GM13977 (cell line): Measurements from ENCODE around the gene KIF26B.

Experiments used
- DNase-seq: peaks from one replicate; pipeline ENCODE4 v3.0.0; 2012; ENCODE audit warnings: low spot score
- in situ Hi-C: fragments of 300-500 bp; cut with MboI; formaldehyde crosslinking; loops from one replicate; pipeline ENCODE4 v1.12.0; 2022; ENCODE audit warnings: low sequenced_read_pairs, low pct_unique_long_range_greater_than_20kb, mixed read lengths, inconsistent platforms; ENCODE audit not compliant: unreplicated experiment
- TF ChIP-seq, protein P1 (sequence below): IDR thresholded peaks from 2 replicates; pipeline ENCODE4 v1.5.1; 2012; ENCODE audit warnings: mild to moderate bottlenecking, control low read depth; ENCODE audit not compliant: insufficient read depth; ENCODE audit errors: extremely low read depth, missing control alignments

Gene KIF26B

GRCh38 chr1:245131026-245131393 is 23.8 kb upstream of the KIF26B start:
- DNase-seq: no peak
- in situ Hi-C loops: no loop called here
- TF ChIP-seq, protein P1, sequence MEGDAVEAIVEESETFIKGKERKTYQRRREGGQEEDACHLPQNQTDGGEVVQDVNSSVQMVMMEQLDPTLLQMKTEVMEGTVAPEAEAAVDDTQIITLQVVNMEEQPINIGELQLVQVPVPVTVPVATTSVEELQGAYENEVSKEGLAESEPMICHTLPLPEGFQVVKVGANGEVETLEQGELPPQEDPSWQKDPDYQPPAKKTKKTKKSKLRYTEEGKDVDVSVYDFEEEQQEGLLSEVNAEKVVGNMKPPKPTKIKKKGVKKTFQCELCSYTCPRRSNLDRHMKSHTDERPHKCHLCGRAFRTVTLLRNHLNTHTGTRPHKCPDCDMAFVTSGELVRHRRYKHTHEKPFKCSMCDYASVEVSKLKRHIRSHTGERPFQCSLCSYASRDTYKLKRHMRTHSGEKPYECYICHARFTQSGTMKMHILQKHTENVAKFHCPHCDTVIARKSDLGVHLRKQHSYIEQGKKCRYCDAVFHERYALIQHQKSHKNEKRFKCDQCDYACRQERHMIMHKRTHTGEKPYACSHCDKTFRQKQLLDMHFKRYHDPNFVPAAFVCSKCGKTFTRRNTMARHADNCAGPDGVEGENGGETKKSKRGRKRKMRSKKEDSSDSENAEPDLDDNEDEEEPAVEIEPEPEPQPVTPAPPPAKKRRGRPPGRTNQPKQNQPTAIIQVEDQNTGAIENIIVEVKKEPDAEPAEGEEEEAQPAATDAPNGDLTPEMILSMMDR: no peak

DNA sequence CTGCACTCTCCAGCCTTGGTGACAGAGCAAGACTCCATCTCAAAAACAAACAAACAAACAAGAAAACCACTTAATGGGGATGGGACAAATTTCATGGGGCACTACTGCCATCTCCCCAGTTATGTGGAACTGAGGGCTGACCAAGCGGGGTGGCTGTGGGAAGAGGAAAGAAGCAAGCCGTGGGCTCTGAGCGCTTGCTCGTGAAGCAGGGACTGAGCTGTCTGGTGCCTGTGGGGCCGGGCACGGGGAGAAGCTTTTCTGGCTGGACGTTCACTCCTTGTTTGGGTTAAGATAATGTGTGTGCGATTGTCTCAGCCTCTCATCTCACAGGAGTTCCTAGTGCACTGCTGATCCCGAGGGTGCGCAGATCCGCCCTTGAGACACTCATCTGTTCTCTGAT is 22.0 kb upstream of the KIF26B start:
- DNase-seq: no peak
- TF ChIP-seq, protein P1: no peak
- in situ Hi-C loops: no loop called here

- in situ Hi-C loops: no loop called here
- DNase-seq: no peak
- TF ChIP-seq, protein P1: no peak
These were observed 20.6 kb upstream of the KIF26B start for GRCh38 chr1:245133995-245134715.

- DNase-seq: no peak
- in situ Hi-C loops: no loop called here
- TF ChIP-seq, protein P1: no peak
These were observed 12.5 kb upstream of the KIF26B start for GRCh38 chr1:245142171-245142798.

DNA sequence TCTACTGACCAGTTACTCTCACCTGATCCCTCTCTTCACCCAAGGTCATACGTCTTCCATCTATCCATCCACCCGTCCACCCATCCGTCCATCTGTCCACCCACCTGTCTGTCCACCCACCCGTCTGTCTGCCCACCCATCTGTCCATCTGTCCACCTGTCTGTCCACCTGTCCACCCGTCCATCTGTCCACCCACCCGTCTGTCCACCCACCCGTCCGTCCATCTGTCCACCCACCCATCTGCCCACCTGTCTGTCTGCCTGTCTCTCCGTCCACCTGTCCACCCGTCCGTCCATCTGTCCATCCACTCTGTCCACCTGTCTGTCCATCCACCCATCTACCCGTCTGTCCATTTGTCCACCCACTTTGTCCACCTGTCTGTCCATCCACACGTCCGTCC is 11.8 kb upstream of the KIF26B start:
- in situ Hi-C loops: no loop called here
- TF ChIP-seq, protein P1: no peak
- DNase-seq: no peak

GRCh38 chr1:245143849-245144248 is 10.9 kb upstream of the KIF26B start:
- TF ChIP-seq, protein P1: no peak
- DNase-seq: no peak
- in situ Hi-C loops: no loop called here
